Middle frontal gyrus (tissue), 1 donor: Measurements from ENCODE around the gene GPX4.

Source experiments
- DNase-seq: peaks from one replicate; pipeline ENCODE4 v3.0.0-alpha.2; 2015; ENCODE audit warnings: low spot score; ENCODE audit errors: extremely low spot score

The GPX4 gene

DNA sequence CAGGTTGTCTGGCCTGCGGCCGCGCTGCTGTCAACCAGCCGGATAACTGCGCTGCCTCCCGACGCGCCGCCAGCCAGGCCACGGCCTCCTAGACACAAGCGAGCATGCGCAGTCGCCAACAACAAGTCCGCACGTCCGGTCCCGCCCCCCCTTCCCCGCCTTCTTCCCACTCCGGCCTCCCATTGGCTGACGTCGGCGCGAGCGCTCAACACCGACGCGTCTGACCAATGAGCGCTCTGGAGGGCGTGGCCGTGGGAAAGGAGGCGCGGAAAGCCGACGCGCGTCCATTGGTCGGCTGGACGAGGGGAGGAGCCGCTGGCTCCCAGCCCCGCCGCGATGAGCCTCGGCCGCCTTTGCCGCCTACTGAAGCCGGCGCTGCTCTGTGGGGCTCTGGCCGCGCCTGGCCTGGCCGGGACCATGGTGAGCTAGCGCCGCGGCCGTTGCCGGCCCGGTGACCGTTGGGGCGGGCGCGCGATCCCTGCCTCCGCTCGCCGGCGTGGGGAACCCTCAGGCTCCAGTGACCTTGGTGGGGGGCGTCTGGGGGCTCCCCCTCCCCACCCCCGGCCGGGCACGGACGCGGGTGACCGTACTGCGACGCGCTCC is at the start of gene GPX4:
TSS of gene GPX4 (plus strand) at position 287 of the 603 bp plus-strand sequence. CDS start at position 337, 50 bp downstream.
- DNase-seq, result peak; percentile 98

DNA sequence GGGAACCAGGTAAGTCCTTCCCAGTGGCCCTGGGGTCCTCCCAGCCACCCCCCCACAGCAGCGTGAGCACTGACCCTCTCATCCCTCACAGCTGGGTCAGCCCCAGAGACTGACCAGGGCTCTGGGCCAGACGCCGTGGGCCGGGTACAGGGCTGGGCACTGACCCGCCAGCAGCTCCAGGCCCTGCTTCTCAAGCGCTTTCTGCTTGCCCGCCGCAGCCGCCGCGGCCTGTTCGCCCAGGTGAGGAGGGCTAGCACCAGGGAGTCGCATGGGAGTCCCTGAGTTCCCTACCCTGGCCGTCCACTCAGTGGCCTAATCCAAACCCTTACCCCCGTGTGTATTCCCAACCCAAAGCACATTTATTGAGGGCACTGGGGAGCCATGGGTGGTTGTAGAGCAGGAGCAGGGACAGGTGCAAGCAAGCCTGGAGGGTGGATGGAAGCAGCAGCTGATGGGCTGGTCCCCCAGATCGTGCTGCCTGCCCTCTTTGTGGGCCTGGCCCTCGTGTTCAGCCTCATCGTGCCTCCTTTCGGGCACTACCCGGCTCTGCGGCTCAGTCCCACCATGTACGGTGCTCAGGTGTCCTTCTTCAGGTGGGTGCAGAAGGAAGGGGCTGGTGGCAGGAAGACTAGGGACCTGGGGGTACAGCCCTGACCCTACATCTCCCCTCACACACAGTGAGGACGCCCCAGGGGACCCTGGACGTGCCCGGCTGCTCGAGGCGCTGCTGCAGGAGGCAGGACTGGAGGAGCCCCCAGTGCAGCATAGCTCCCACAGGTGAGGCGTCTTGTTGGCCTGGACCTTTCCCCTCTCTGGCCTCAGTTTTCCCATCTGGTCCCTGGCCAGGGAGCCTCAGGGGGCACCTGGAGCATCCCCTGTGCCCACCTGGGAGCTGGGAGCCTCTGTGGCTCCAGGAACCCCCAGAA is 49.4 kb upstream of the GPX4 start:
- no peak for DNase-seq

- no peak for DNase-seq
These were observed 48.8 kb upstream of the GPX4 start for GRCh38 chr19:1055028-1055425.

GRCh38 chr19:1055886-1056620 is 47.7 kb upstream of the GPX4 start:
- DNase-seq, result no peak

GRCh38 chr19:1057176-1057855 is 46.5 kb upstream of the GPX4 start:
- DNase-seq, result no peak

DNA sequence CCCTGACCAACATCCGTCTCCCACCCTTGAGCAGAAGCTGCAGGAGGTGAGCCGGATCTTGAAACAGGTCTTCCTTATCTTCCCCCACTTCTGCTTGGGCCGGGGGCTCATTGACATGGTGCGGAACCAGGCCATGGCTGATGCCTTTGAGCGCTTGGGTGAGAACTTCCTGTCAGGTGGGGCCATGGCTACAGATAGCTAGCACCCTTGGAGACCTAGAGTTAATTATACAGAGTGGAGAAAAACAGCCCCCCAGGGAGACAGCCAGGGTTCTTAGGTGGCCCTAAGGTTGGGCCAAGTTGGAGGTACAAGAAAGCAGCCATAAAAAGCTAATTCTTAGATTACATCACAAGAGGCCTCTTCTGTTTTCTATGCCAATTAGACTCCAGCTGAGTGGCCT is 45.7 kb upstream of the GPX4 start:
- DNase-seq, result no peak

DNA sequence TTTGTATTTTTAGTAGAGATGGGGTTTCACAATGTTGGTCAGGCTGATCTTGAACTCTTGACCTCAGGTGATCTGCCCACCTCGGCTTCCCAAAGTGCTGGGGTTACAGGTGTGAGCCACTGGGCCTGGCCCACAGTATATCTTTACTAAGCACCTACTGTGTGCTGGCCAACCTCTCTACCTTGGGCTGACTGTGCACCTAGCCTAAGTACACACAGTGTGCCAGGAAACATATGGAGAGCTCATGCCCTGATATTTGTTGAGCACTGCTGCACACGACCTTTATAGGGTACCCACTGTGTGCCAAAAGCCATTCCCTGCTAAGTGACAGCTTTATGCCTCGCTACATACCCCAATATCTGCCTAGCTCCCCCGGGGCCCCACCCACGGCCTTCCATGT is 43.1 kb upstream of the GPX4 start:
- no peak for DNase-seq

- DNase-seq, result no peak
These were observed 41.8 kb upstream of the GPX4 start for GRCh38 chr19:1061987-1062386.

DNA sequence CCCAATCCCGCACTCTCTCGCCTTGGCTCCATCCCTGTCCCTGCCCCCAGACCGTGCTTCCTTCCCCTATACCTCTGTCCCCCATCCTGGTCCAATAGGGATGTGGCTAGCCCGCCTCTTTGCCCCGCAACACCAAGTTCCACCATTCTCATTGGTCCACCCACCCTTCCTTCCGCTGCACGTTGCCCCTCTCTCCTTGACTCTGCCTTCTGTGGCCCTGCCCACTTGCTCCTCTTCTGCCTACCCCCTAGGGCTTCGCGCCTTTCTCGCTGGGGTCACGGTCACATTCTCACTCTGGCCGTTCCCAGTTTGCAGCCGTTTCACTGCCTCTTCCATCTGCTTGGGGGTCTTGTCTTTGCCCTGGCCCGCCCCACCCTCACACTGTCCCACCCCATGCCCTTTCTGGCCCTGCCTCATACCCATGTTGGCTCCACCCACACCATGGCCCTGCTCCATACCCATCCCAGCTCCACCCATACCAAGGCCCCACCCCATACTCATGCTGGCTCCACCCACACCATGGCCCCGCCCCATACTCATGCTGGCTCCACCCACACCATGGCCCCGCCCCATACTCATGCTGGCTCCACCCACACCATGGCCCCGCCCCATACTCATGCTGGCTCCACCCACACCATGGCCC is 41.3 kb upstream of the GPX4 start:
- DNase-seq, result no peak

DNA sequence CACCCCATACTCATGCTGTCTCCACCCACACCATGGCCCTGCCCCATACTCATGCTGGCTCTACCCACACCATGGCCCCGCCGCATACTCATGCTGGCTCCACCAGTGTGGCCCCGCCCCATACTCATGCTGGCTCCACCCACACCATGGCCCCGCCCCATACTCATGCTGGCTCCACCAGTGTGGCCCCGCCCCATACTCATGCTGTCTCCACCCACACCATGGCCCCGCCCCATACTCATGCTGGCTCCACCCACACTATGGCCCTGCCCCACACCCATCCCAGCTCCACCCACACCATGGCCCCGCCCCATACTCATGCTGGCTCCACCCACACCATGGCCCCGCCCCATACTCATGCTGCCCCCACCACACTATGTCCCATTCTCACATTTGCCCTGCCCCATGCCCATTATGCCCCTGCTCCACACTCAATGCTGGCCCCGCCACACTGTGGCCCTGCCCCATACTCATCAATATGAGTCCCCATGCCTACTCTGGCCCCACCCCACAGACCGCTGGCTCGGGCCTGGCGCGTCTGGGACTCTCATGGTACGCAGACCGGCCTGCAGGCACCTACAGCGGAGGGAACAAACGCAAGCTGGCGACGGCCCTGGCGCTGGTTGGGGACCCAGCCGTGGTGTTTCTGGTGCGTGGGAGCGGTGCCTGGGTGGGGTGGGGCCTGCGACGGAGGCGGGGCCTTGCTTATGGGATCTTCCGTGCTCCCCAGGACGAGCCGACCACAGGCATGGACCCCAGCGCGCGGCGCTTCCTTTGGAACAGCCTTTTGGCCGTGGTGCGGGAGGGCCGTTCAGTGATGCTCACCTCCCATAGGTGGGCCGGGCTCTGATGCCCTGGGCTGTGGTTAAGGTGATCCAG is 40.5 kb upstream of the GPX4 start:
- no peak for DNase-seq

- no peak for DNase-seq
These were observed 39.7 kb upstream of the GPX4 start for GRCh38 chr19:1063909-1064660.

- DNase-seq, result no peak
These were observed 38.9 kb upstream of the GPX4 start for GRCh38 chr19:1064661-1065605.

DNA sequence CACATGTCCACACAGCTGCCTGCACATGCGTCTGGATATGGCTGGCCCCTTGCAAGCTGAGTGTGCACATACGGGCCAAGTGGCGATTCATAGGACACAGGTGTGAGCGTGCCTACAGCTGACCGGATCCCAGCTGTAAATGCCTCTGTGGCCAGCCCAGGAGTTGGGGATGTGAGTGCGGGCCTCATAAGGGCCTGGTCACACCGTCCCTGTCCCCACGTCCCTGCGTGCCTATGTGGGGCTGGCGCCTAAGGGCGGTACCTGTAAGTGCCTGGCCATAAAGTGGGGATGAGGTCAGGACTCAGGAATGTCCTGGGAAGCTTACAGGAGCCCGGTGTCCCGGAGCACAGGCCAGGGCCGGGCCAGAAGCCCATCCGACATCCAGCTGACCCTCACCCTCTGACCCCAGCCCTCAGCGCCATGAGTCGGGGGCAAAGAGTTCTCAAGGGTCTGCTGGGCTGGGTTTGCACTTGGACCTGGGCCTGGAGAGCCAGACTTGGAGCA is 38.1 kb upstream of the GPX4 start:
- no peak for DNase-seq

- DNase-seq, result no peak
These were observed 37.5 kb upstream of the GPX4 start for GRCh38 chr19:1066251-1066747.

GRCh38 chr19:1066748-1067340 is 37.0 kb upstream of the GPX4 start, which contains the start of gene ARHGAP45:
ARHGAP45 (plus strand) TSS chr19:1067167; CDS start chr19:1067406, 239 bp downstream.
- DNase-seq, result no peak

DNA sequence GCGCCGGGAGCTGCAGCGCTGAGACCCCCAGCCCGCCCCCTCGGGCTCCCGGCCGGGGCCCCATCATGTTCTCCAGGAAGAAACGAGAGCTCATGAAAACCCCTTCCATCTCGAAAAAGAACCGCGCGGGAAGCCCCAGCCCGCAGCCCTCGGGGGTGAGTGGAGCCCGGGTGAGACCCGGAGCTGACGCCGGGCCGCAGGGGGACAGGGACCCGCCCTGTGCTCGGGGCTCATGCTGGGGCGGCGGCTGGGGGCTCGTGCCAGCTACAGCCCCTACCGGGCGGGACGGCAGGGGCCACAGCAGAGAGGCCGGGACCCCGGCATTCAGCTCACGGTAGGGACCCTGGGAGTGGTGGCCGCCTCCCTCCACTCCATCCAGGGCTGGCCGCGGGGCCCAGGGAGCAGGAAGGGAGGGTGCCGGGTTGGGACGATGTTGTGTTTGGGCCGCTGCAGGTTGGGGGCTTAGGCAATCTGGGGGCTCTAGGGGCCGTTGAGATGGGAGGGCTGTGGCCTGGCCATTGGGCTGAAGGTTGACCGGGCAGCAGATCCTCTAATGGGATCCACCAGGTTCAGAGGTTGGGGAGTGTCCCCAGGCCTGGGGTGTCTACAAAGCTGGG is 36.3 kb upstream of the GPX4 start:
- DNase-seq, result no peak
